ENCODE results near the gene STAT2.

GRCh38 chr12:56375598-56376434 lies 15.9 kb upstream of the STAT2 start:
- no peak for TF ChIP-seq CTCF (IDR thresholded peaks at IDR 0.05)
- TF ChIP-seq POLR2AphosphoS5 (IDR thresholded peaks at IDR 0.05): no peak
- TF ChIP-seq POLR2A (IDR thresholded peaks at IDR 0.05): no peak

Measured in stomach (tissue), 4 donors.